GM19328 (cell line): ENCODE data around the gene MMP28.

ENCODE experiments used
- ATAC-seq: cut with Tn5 transposase; IDR thresholded peaks from one replicate; pipeline ENCODE4 v1.9.1; 2021; ENCODE audit warnings: mild to moderate bottlenecking, moderate library complexity; ENCODE audit not compliant: unreplicated experiment

Gene MMP28

DNA sequence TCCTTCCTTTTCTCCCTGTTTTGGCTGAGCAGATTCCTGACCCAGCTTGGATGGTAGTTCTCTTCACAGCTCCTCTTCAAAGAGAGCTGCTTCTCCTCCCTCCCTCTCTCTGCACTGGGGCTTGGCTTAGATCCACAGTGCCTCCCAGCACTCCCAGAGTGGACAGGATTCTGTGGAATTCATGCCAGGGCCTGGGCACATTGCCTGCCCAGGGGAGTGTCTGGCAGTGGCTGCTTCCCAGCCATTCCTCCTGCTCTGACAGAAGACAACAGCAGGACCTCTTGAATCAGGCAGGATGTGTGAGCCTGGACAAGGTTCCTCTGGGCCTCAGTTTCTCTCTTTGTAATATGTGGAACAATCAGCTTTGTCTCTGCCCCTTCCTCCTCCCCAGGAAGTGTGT, 4.5 kb upstream of the MMP28 start:
- ATAC-seq: no peak

- no peak for ATAC-seq
These were observed 2.5 kb upstream of the MMP28 start for GRCh38 chr17:35797918-35798317.

- ATAC-seq: no peak
These were observed 1.9 kb upstream of the MMP28 start for GRCh38 chr17:35797370-35797769.

GRCh38 chr17:35796942-35797341, 1.5 kb upstream of the MMP28 start:
- no peak for ATAC-seq

DNA sequence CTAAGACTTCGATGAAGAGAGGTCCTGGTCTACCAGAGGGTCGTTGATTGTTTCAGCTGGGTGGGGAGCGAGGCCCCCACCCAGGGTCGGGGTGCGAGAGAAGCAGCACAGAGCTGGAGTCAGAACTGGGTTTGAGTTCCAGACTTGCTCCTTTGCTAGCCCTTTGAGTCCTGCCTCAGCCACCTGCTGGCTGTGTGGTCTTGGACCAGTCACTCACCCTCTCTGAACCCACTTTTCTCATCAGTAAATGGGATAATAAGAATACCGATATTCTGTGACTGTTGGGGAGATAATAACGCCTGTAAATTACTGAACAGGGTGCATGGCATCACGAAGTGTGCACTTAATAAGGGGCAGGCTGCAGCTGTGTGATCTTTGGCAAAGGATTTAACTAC, 427 bp upstream of the MMP28 start:
- ATAC-seq: no peak

DNA sequence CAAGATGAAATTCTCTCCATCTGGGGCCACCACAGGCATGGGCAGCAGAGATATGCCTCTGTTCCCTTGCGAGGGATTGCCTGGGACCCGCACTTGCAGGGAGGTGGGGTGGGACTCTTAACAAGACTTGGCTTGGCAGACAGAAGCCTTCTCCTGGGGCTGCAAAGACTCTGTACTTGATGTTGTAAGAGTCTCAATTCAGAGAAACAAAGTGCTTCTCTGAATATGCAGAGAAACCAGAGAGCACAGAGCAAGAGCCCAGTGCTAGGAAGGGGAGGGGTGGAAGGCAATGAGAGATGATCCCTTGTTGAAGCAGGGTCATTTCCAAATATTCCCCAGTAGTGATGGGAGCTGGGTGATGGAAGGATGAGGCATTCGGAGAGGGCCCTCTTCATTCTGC, 2.2 kb downstream of the MMP28 start:
- no peak for ATAC-seq

- no peak for ATAC-seq
These were observed 3.6 kb downstream of the MMP28 start for GRCh38 chr17:35791681-35792350.

DNA sequence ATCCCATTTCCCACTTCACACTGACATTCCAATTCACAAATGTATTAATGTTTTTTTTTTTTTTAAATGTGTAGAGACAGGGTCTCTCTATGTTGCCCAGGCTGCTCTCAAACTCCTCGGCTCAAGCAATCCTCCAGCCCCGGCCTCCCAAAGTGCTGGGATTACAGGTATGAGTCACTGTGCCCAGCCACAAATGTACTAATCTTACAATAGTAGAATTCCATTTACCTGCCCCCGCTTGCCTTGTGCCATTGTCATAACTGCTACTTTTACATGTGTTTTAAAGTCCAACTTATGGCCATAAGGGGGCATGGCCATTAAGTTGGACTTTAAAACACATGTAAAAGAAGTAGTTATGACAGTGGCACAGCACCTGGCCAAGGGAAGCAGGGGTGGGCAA, 4.6 kb downstream of the MMP28 start:
- no peak for ATAC-seq

DNA sequence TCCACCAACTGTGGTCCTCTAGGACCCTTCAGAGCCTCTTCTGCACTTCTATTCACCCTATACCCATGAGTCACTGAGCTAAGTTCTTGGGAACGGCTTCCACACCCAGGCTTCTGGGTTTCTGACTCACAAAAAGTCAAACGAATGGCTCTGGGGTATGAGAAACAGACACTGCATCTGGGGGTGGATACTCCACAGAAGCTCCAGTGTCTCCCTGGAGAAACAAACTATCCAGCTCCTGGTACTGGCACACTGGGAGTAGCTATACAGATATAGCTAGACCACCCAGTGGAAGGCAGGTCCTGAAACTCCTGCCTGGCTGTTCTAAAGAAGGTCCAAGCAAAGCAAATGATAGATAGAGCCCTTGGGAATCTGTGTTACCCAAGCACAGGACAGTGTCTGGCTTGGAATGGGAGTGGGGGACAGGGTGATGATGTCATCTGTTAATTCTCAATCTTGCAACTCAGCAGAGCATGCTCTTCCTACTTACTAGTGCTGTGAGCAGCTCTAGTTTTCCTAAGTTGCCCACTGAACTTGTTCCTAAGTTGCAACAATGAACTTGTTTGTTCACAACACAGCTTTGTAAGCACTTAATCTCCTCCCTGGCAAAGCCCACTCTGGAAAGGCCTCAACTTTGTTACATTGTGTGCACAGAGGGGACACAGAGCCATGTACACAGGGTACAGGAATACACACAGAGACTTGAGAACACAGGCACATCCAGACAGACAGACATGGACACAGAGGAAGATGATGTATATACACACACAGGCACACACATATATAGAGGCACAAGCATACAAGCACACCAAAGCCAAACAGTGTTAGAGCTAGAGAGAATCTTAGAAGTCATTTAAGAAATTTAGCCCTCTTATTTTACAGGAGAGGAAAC, 6.7 kb downstream of the MMP28 start:
- ATAC-seq: no peak

GRCh38 chr17:35786941-35787432, 8.5 kb downstream of the MMP28 start:
- ATAC-seq: no peak

DNA sequence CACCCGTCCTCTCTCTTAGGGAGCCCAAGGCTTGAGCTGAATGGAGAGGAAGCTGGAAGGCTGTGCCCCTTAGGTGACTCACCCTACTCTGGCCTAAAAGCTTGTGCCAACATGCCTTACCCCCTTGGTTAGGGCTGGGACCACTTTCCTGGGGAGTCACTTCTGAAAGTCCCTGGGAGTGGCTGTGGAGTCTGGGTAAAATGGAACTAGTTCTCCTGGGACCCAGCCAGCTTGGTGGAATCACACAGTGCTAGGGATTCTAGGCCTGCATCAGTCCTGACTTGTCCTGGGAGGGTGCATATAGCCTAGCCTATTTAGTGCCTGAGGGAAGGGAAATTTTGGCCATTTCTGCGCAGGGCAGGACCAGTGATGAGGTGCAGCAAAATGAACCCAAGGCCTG, 10.5 kb downstream of the MMP28 start:
- ATAC-seq: no peak

- ATAC-seq: no peak
These were observed 14.5 kb downstream of the MMP28 start for GRCh38 chr17:35780950-35781349.

- no peak for ATAC-seq
These were observed 16.7 kb downstream of the MMP28 start for GRCh38 chr17:35778641-35779196.

GRCh38 chr17:35775583-35775982, 19.9 kb downstream of the MMP28 start:
- no peak for ATAC-seq

DNA sequence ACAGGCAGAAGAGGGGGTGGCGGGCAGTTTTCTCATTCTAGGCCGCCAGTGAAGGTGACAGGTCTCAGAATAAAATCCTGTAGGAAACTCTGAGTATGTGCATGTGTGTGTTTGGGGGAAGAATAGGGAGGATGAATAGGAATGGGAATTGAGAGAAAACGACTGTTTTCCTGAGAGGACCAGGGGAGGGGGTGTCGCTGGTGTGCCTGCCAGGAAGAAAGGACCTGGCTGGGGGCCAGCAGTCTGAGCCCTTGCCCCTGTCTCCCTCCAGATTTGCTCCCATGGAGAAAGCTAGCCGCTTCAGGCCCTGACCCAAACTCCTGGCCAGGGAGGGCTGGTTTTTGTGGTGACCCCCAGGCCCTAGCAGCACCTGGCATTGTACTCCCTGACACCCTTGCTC, 20.4 kb downstream of the MMP28 start:
- no peak for ATAC-seq

DNA sequence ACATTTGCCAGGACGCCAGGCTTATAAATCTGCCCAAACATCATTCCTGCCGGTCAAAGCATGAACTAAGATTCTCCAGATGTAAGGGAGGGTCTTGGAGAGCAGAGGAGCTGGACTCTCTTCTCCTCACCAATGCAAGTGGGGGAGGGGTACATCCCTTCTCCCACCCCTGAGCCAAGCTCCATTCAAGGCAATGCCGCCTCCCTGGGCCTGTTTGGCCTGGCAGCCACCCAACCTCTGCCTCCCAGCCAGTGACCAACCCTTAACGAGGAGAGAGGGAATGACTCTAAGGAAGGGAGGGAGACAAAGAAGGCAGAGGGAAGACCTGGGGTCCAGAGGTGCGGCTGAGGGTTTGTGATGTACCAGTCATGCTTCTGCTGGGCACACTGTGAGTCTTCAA, 20.9 kb downstream of the MMP28 start:
- no peak for ATAC-seq

DNA sequence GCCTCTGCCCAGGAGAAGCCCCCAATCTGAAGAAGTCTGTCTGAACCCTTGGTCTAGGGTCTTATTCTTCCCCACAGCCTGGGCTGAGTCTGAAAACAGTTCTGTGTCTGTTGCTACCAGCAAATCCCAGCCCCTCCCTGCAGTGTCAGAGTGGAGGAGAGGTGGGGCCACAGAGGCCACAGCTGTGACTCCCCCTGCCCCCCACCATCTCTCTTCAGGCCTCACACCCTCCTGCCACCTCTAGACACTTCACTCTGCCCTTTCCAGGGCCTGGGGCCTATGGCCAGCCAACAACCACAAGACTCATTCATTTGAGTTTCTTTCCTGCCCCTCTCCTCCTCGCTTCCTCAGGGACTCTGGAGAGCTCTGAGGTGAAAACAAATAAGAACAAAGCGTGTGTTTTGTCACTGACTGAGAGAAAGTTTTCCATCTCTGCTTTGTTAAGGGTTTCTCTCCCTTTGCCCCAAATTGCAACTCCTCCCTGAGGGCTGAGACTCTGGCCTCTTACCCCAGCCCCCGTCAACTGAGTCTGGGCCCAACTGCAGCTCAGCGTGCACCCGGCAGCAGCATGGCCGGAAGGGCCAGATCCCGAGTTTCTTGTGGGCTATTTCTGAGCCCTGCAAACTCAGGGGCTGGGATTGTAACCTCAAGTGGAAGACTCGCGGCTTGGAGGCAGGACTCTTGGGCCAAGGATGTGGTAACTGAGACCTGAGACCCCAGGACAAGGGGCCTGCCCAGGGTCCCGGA, 21.6 kb downstream of the MMP28 start:
- no peak for ATAC-seq

DNA sequence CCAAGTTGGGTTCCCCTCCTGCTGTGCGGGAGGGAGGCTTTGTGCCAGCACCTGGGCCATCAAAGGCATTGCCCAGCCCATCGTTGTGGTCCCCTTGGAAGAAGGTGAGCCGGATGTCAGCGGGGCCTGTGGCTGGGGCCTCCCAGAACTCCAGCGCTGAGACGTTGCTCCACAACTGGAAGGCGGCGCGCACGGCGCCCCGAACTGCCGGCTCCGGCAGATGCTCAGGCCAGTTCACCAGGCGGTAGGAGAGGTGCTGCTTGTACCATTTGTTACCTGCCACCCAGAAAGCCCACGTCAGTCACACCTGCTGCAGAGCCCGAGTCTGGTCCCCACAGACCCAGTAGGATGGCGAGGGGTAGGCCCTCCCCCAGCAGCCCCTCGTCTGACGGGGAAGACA, 22.3 kb downstream of the MMP28 start:
- no peak for ATAC-seq

DNA sequence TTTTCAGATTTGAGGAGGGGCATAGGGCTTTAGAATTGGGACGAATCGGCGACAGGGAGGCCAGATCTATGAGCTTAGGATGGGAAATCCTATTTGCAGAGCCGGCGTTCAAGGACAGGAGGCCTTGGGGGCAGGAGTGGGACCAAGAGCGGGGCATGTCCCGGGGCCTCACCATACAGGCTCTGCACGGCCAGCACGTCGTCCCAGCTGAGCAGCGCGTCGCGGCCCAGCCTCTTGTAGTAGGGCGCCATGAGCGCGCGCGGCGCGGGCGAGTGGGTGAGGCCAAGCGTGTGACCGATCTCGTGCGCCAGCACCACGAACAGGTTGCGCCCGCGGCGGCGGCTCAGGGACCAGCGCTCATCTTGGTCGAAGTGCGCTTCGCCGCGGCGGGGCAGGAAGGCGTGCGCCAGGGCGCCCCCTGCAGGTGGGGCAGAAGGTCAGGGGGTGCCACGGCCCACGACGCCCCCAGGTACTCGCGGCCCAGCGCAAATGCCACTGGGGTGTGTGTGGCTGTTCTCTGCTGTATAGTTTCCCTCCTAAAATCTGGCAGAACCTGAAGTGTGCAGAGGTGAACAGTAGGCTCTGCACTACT, 25.4 kb downstream of the MMP28 start:
- ATAC-seq: no peak

- no peak for ATAC-seq
These were observed 26.6 kb downstream of the MMP28 start for GRCh38 chr17:35768797-35769196.
